Measurements from ENCODE around the gene MYO5B.

DNA sequence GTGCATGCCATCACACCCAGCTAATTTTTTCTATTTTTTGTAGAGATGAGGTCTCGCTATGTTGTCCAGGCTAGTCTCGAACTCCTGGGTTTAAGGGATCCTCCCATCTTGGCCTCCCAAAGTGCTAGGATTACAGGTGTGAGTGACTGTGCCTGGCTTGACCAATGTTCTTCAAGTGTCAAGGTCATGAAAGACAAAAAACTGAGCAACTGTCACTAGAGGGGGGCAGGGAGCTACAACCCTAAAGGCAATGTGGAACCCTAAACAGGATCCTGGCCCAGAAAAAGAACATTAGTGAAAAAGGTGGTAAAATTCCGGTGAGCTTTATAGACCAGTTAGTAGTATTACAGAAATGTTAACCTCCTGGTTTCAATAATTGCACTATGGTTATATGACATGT is 7.3 kb downstream of the MYO5B start:
- TF ChIP-seq, protein P1, sequence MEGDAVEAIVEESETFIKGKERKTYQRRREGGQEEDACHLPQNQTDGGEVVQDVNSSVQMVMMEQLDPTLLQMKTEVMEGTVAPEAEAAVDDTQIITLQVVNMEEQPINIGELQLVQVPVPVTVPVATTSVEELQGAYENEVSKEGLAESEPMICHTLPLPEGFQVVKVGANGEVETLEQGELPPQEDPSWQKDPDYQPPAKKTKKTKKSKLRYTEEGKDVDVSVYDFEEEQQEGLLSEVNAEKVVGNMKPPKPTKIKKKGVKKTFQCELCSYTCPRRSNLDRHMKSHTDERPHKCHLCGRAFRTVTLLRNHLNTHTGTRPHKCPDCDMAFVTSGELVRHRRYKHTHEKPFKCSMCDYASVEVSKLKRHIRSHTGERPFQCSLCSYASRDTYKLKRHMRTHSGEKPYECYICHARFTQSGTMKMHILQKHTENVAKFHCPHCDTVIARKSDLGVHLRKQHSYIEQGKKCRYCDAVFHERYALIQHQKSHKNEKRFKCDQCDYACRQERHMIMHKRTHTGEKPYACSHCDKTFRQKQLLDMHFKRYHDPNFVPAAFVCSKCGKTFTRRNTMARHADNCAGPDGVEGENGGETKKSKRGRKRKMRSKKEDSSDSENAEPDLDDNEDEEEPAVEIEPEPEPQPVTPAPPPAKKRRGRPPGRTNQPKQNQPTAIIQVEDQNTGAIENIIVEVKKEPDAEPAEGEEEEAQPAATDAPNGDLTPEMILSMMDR (optimal IDR thresholded peaks at IDR 0.05 in 1 of 3, IDR thresholded peaks at IDR 0.05 in 1 of 3, conservative IDR thresholded peaks at IDR 0.05 in 1 of 3; ENCODE audit: extremely low read depth in 1 of 3, insufficient read depth in 2 of 3, low read length in 3 of 3), result no peak
- no peak for TF ChIP-seq EZH2 (IDR thresholded peaks at IDR 0.05; ENCODE audit: low read length)

All from keratinocyte (primary cell).